DMS79 treated with DMSO at 0.1 percent for 48 hours (cell line): ENCODE results near the gene ANKRD11.
A peak's percentile ranks its signal among the peaks of the same experiment; 100 is the strongest.

Source experiments
- DNase-seq: peaks from one replicate; lab custom pipeline; 2025; lab: John Stamatoyannopoulos, UW

The ANKRD11 gene

DNA sequence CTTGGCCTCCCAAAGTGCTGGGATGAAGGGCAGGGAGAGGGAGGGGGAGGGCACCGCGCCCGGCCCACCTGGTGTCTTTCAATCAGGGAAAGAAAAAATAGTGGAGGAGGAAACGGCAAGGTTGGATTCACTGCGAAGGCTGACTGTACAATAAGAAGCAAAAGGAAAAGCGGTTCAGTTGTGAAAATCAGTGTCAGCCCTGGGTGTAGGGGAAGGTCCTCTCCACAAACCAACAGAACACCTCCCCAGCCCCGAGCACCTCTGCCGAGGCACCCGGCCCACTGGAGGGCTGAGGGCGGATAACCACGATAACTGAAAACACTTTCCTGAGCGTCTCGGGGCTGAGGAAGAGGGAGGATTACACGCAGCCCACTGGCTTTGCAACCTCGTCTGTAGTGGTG lies 16.4 kb upstream of the ANKRD11 start:
- no peak for DNase-seq

DNA sequence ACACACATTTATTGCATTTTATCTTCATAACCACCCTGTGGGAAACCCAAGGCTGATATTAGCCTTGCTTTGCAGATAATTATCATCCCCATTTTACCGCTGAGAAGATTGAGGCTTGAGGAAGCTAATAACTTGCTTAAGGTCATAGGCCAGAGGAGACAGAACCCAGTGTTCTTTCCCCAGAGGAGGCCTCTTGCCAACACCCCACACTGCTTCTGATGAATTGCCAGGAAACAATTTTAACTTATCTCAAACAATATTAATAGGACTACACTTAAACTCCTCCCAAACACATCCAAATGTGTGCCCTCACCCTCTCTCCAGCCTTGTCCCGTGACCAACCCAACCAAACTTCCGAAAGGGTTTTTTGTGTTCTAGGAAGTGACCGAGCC lies 15.7 kb upstream of the ANKRD11 start:
- DNase-seq = no peak

DNA sequence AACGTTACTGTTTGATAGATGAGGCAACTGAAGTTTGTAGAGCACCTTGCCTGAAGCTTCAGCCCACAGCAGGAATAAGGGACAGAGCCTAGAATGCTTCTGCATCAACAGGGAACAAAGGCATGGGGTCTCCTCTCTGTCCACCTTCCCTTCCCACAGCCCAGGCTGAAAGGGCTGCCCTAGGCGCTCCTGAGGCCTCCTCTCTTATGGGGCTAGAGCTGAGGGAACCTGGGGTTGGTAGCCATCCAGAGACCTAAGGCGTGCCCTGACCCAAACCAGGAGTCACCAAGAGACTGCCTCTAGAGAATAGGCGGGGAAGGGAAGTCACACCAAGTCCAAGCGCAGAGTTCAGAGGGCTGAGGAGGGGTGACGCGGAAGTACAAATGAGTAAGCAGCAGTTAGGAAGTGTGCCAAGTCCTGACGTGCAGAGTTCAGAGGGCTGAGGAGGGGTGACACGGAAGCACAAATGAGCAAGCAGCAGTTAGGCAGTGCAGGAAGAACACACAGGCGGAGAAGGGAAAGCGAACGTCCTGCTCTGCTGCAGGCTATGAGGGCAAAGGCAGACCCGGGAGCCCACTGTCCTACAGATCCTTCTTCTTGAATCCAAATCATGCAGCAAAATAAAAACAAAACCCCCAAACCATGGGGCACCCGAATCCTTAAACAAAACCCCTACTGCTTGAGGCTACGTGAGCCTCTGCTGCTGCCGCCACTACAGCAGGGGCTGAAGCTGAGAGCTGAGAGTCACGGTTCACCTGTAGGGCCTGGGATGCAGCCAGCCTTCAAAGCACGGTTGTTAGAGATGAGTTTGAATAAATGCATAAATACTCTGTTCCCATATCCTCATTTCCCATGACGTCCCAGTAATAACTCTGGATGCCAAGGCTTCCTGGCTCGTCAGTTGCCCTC lies 15.1 kb upstream of the ANKRD11 start:
- peak; percentile 55 for DNase-seq

DNA sequence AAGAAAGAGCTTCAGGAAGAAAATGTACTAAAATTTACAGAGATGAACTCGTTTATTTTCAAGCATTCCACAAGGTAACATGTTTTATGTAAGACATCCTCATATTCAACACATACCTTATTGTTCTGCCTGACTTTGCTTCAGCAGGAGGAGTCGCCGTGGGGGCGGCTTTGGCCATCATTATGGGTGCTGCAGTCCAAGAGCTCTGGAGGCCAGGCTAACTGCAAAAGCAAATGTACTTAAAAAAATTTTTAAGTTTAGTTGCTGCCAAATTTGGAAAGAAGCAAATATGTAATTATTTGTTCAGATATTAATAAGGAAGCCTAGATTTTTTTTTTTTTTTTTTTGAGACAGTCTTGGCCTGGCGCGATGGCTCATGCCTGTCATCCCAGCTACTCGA lies 13.7 kb upstream of the ANKRD11 start:
- DNase-seq = no peak

DNA sequence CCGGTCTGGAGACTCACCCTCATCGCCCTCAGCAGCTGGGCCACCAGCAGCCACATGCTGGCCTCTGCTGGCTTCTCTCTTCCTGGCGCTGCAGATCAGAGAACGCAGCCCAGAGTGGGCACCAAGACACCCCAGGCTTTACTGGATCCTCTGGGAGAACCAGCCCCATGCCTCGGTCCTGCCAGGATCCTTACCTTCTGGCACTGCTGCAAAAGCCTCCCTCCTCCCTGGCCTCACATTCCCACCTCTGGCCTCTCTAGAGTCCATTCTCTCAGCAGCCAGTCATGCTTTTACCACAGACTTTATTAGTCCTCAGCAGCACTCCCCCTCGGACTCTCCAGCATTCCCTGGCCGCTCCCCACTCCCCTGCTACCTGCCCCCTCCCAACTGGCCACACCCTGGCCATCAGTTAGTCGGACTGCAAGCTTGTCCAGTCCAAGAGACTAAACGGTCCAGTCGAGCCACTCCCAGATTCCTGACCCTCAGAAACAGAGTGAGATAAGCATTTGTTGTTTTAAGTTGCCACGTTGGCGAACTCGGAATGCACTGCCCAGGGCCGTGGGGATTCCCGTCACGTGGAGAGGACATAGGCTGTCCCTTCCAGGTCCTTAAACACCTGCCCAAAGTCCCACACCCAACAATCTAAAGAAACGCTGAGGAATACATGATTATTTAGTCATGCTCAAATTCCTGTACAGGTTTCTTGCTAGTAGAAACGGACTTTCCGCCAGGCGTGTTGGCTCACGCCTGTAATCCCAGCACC lies 11.9 kb upstream of the ANKRD11 start:
- DNase-seq = no peak

DNA sequence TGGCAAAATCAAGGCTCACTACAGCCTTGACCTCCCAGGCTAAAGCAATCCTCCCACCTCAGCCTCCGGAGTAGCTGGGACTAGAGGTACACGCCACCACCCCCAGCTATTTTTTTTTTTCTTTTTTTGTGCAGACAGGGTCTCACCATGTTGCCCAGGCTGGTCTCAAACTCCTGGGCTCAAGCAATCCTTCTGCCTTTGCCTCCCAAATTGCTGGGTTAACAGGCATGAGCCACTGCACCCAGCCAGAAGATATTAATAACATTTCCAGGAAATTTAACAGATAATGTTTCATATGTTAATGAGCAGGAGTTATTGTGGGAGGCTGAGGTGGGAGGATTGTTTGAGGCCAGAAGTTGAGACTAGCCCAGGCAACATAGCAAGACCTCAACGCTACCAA lies 9.4 kb upstream of the ANKRD11 start:
- DNase-seq = no peak

DNA sequence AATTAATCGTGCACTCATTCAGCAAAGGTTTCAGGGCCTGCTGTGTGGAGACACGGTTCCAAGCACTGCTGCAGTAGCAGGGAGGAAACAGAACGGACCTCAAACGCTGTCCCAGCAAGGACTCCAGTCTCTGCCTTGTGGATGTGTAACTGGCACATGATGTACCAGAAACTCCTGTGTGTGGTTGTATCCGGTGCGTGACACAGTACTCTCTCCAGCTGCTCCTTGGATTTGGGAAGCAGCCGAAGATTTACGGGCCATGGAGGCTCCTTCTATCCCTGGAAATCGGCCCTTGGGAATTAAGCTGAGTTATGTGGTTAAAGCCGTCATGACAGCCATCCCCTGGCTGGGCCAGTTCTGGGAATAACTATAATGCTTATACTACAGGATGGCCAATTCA lies 8.5 kb upstream of the ANKRD11 start:
- DNase-seq = no peak

DNA sequence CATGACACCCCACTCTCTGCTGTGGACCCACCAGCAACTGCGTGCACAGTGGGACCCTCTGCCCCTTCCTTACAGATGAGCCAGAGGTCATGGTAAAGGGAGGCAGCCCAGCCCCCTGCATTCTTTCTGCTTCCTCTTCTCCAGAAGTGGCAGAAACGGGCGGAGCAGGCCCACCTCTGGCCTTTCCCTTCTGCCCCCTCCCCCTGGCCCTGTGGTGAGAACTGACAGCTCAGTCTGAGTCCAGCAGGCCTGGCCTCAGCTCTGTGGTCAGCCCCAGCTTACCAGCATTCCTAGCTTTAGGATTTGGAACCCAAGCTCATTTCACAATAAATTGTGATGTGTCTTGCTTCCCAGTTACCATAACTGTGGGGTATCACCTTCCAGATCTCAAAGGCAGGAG lies 4.8 kb upstream of the ANKRD11 start:
- DNase-seq = no peak

DNA sequence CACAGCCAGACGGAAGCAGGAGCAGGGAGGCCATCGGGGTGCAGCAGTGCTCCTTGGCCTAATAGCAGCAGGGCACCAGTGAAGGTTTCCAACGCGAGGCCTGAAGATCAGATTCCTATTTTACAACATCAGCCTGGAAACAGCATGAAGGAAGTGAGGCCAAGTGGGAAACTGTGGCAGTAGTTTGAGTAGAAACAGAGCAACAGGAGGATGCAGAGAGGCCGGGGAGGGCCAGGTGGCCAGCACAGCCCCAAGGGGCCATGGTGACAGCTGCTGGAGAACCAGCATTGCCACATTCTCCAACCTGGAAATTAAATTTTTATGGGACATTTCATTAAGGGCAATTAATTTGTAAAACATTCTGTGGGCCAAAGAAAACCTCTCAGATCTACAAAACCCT lies 3.4 kb upstream of the ANKRD11 start:
- DNase-seq = no peak

DNA sequence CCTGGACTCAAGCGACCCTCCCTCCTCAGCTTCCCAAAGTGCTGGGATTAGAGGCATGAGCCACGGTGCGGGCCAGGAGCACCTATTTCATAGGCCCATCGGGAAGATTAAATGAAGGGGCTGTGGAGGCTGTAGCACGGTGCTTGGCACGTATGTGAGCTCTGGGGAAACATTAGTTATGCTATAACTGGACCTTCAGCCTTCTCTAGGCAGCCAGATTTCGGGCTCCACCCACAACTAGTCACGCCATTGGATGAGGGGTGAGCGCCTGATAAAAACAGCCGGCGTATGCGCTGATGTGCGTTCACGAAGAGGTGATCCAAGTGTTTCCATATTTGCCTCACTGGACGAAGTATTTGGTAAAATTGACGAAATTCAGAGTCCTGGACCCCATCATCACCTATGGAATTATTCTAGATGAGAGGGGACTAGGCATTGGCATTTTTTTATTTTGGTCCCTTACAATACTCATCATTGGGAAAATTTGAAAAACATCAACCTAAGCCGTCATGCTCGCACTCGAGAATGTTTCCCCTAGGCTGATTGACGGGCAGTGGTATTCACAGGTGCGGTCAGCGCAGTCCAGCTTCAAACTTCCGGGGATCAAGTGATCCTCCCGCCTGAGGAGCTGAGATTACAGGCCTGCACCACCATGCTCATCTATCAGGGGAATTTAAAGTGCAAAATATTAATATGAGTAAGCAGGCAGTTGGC lies 1.8 kb upstream of the ANKRD11 start:
- no peak for DNase-seq

DNA sequence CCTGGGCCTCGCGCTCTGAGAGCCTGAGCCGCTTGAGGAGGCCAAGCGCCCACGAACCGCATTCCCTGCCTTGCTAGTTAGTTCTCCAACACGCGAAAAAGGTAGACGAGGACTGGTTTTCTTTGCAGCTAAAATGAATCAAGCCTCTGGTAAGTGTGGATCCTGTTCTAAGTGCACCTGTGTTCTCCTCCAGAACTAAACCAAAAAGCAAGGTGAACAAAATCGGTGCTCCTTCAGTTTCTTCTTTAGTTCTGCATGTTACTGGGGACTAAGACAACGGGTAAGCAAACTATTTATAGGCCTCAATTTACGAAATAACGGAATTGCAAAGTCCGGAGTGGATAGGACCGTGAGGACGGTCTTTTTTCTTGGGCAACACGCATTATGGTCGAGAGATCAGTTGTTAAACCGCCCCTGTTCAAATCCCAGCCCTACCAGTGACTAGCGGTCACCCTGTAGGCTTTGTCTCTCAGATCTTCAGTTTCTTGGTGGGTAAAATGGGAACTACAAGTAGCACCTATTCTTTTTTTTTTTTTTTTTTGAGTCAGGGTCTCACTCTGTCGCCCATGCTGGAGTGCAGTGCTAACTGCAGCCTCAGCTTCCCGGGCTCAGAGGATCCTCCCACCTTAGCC lies 993 bp upstream of the ANKRD11 start:
- DNase-seq = no peak

DNA sequence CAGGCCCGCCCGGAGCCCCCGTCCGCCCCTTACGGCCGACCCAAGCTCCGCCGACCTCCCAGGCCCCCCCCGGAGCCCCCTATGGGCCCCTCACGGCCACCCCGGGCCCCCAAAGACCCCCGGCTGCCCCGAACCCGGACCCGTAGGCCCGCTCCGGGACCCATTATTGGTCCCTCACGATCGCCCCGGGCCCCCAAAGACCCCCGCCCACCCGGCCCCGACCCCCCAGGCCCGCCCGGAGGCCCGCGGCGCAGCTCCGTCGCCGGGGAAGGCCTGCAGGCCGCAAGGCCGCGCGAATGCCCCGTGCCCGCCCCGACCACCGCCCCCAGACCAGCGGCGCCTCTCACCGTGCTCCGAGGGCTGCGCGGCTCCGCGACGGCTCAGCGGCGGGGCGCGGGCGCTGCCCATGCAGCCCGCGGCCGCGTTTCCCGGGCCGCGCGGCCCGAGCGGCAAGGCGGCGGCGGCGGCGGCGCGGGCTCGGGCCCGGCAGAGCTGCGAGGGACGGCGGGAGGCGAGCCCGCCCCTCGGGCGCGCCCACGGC lies 393 bp downstream of the ANKRD11 start:
- no peak for DNase-seq

DNA sequence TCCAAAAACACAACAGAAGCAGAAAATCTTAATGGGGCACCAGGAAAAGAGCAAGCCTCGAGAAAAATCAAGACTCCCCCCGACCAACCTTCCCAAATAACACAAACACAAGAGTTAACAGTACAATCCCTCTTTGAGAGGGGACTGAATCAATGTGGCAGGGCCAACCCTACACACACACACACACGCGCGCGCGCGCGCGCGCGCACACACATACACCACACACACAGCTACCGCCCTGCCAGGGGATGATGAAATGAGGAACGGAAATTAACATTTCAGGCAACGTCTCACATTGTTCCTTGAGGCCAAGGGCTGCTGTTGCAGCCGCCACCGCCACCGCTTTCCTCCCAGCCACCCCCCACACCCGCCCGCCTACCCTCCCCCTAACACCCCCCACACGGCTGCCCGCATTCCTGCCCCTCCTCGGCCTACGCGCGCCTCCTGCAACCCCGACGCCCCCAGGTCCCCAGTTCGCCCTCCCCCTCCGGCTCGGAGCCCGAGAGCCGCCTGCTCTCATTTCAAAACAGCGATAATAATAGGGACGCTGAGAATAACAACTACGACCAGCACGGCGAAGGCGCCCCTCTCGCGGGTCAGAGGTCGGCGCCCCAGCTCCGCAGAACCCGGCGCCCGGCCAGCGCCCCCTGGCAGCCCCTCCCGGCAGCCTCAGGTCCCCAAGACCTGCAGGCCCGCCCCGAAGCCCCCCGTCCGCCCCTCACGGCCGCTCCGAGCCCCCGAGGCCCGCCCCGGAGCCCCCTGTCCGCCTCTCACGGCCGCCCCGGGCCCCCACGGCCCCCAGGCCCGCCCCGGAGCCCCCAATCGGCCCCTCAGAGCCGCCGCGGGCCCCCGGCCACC lies 1.1 kb downstream of the ANKRD11 start:
- DNase-seq = peak; percentile 13

DNA sequence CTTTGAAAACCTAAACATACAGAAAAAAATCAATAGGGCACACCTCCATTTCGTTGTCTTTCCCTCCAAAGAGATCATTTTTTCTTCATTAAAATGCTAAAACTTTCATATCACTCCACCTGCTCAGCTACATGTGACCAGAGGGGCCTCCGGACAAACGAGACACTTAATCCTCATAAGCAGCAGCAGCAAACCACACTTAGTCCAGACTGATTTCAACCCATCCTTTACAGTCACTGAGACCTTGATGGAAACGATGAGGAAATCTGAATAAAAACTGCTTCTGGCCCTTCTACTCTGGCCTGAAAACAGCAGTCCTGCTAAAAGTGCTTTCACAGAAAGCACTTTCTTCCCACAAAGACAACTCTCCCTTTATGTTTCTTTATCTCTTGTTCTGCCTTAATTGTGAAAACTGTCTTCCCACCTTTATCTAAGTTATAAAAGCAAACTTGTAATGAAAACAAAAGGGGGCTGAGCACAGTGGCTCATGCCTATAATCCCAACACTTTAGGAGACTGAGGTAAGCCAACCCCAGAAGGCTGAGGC lies 4.6 kb downstream of the ANKRD11 start:
- DNase-seq = no peak

DNA sequence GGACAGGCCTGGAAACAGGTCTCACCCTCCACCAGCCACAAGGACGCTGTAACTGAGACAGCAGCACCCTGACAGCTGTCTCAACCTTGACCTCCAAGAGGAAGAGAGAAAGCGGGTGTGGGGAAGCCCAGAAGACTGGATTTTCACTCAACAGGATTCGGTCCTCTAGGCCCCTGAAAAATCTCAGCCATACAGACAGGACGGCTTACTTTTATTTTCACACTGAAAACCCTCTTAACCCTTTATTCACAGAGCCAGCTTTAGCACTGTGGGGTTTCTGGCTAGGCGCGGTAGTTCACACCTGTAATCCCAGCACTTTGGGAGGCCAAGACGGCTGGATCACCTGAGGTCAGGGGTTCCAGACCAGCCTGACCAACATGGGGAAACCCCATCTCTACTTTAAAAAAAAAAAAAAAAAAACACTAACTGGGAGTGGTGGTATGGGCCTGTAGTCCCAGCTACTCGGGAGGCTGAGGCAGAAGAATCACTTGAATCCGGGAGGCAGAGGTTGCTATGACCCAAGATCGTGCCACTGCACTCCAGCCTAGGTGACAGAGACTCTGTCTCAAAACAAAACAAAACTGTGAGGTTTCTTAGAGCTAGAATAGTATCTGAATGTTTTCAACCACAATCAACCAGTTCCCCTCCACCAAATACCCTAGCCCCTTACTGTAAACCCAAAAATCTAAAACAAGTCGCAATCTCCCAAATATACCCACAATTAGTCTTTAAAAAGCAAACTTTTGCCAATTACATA lies 5.3 kb downstream of the ANKRD11 start:
- DNase-seq = no peak

DNA sequence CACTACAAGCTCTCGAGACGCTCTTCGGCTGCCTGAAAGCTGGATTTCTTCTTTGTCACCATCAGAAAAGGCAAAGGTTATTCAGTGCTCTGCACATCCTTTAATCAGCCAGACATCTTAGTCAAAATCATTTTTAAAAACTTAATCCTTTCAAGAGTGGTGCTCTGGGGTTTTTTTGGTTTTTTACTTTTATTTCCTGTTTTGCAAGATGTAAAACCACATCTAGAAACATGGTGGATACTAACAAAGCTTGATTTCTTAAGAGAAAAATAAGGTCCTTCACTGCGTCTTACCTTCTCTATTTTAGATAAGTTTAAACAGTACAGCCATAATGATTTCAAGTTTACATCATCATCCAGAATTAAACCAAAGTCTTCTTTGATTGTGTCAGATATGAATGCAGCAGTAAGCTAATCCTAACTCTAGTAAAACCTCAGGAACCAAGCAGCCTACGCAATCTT lies 6.3 kb downstream of the ANKRD11 start:
- no peak for DNase-seq

DNA sequence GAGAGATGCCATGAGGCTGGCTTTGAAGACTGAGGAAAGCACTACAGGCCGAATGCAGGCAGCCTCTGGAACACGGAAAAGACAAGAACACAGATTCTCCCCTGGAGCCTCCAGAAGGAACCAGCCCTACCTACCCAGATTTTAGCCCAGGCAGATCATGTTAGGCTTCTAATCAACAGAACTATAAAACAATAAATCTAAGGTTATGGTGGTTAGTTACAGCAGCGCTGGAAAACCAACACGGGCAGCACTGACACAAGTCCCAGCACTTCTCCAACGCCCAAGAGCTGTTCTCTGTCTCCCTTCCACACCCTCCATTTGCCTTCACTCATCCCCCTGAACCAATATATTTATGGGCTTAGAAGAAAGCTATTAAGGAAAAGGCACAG lies 7.5 kb downstream of the ANKRD11 start:
- no peak for DNase-seq

DNA sequence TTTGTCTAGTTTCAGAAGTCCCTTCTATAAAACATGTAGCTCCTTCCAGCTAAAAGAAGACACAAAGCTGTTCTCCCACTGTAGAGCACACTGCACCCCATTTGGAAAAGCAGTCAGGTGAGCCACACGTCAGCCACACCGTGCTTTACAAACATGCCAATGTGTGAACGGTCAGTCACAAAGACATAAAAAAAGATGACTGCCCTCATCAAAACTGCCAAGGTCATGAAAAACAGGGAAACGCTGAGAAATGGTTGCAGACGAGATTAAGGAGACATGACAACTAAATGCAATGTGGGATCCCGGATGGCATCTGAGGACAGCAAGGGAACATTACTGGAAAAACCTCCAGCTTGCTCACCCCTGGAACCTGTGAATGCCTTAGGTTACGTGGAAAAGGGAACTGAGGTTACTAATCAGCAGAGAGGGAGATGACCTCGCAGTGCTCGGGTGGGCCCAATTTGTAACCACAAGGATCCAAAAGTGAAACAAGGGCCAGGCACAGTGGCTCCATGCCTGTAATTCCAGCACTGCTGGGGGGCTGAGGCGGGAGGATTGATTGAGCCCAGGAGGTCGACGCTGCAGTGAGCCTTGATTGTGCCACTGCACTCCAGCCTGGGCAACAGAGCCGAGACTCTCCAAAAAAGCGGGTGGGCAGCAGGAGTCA lies 8.1 kb downstream of the ANKRD11 start:
- DNase-seq = no peak

DNA sequence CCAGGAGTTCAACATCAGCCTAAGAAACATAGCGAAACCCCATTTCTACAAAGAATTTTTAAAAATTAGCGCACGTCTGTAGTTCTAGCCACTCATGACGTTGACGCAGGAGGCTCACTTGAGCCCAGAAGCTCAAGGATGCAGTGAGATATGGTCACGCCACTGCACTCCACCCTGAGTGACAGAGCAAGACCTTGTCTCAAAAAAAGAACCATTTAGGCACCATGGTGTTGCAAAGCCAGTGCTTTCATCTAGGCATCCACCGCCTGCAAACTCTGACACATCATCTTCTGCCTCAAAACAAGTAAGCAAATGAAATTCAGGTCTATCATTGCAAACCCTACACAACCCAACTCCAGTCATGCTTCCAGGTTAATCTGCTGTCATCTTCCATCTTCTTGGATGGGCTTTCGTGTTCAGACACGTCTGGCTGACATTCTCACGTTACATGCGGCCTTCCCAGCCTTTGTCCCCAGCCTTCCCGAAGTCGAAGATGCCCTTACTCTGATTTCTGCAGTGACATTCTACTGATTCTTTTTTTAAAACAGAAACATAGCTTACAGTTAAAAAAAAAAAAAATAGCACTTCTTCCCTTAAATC lies 8.9 kb downstream of the ANKRD11 start:
- no peak for DNase-seq
